Skeletal muscle cell (primary cell): ENCODE data around the gene VBP1.
A peak's percentile ranks its signal among the peaks of the same experiment; 100 is the strongest.
"Not testable (repeated sequence)": the region's sequence is repeated elsewhere in the genome, so short reads cannot be mapped to it uniquely, and the experiment has no call there.

Experiments used
- DNase-seq: peaks from one replicate; pipeline ENCODE4 v3.0.0-alpha.2; 2010; ENCODE audit warnings: low read depth
- H3K4me3 ChIP-seq: 2 replicates; pipeline ENCODE4 v1.5.1; 2011; ENCODE audit warnings: low read depth, mild to moderate bottlenecking, control low read depth, low read length, moderate library complexity

VBP1 gene

GRCh38 chrX:155262970-155263754, 46.9 kb downstream of the VBP1 start:
- no peak overlapping the region for H3K4me3 ChIP-seq
- DNase-seq, result no peak

- peak within 1 kb of the TSS; percentile 48 for H3K4me3 ChIP-seq
- DNase-seq, result peak; percentile 25
These were observed 47.8 kb downstream of the VBP1 start, which contains the start of gene RAB39B for GRCh38 chrX:155263854-155264628. RAB39B (minus strand) TSS chrX:155264491; CDS start chrX:155264288, 203 bp downstream.

- DNase-seq, result no peak
- H3K4me3 ChIP-seq, result no peak overlapping the region
These were observed 50.2 kb downstream of the VBP1 start for GRCh38 chrX:155266439-155266838.

GRCh38 chrX:155267995-155268394, 51.7 kb downstream of the VBP1 start:
- DNase-seq, H3K4me3 ChIP-seq: not testable (repeated sequence)

GRCh38 chrX:155270969-155271368, 54.7 kb downstream of the VBP1 start:
- DNase-seq, result no peak
- H3K4me3 ChIP-seq, result no peak overlapping the region

- DNase-seq, result no peak
- H3K4me3 ChIP-seq, result no peak overlapping the region
These were observed 63.6 kb downstream of the VBP1 start for GRCh38 chrX:155279873-155280272.
